CD4-positive, alpha-beta T cell treated with Interleukin-12 subunit alpha and Interleukin-12 subunit beta, for 1 hour (primary cell): Measurements from ENCODE around the gene TAF12.
A peak's percentile ranks its signal among the peaks of the same experiment; 100 is the strongest.
"Not testable (repeated sequence)": the region's sequence is repeated elsewhere in the genome, so short reads cannot be mapped to it uniquely, and the experiment has no call there.

Experiments
- DNase-seq: peaks from one replicate; pipeline ENCODE4 v3.0.0-alpha.2; 2020

Gene TAF12

DNA sequence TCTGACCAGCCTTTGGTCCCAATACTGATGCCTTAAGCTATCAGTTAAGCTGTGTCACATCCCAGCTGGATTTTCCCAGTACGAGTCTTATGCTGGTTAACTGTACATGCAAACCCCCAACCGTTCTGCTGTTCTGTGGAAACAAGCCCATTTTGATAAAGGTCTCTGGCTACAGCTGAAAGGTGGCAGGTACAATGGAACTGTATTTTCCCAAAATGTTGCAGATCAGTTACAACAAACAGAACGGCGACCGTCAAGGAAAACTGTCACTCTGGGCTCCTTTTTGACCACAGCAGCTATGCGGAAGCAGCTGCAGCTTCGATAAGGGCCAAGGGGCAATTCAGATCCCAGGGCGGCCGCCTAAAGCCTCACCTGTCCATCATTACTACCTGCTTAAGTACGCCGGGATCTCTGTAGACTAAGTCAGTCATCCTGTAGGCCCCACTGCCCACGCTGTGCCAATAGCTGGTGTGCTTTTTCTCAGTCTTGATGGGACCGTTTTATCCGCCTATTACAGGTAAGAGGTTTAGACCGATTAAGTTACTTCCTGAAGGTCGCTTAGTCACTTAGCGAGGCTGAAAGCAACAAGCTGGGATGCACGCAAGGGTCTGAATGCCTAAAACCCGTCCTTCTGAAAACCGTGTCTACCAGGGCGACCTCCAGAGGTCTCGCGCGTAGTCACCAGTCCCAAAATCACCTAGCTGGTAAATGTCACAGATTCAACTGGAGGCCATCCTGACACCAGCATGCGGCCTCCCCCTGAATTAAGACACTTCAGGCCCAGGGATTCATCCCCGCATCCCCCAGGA is 61.9 kb downstream of the TAF12 start:
- peak; percentile 67 for DNase-seq

DNA sequence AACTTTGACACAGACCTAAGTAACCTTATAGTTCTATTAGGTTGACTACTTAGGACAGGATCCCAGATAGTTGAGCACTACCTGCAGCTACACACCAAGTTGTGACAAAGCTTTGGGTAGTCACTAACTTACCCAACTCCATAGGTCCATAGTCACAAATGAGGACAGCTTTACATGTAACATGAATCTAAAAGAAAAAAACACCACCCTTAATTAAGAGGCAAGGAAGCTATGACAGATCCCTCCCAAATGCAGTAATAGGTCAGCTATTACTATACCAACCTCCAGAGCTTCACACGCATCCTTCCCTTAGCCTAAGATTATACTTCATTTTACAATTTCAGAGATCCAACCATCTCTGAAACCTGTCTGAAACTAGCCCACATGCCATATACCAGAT is 63.5 kb downstream of the TAF12 start:
- no peak for DNase-seq

DNA sequence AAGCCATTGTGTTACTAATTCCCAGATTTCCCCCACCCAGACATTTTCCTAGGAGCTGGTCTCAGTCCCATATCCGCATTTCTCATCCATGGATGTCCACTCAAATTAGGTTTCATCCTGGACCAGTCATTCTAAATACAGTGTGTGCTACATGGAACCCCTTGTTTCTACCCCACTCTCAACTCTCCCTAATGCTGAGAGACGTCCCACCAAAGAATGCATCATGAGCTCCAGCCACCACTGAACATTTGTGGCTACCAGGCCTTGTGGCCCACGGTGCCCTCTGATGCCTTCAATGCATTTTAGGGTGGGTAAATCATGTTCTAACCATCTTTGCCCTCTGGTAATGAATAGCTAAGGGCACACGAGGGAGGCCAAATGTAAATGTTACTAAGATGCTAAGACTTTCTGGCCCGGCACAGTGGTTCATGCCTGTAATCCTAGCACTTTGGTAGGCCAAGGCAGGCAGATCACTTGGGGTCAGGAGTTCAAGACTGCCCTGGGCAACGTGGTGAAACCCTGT is 64.1 kb downstream of the TAF12 start:
- no peak for DNase-seq

DNA sequence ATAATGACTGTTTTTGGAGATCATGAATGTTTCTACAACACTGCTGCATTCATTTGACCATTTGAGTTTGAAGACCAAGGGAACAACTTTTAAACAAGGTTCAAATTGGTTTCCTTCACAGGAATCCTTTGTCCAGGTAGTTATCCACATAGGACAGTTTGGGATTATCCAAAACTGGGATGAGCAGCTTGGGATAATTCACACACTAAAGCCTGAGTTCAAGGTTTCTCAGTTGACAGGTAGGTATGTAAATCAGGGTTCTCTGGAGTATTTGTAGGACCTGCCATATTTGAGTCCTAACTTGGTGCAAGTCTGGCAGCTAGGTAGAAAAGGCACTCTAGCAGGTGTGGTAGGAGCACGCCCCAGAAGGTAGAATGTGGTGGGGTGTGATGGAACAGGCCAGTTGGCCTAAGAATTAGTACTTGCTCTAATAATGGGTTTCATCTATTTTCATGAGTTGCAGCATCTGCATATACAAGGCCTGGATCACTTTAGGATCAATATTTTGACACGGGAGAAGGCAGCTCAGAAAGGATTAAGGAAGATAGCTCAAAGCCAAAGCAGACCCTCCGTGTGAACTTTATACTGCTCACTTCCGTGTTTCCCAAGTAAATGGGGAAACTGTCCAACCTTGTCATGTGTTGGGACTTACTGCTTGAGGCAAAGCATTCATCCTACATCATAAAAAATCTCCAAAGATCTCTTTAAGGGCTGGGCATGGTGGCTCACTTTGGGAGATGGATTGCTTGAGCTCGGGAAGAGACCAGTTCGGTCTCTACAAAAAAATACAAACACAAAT is 64.9 kb downstream of the TAF12 start:
- no peak for DNase-seq

DNA sequence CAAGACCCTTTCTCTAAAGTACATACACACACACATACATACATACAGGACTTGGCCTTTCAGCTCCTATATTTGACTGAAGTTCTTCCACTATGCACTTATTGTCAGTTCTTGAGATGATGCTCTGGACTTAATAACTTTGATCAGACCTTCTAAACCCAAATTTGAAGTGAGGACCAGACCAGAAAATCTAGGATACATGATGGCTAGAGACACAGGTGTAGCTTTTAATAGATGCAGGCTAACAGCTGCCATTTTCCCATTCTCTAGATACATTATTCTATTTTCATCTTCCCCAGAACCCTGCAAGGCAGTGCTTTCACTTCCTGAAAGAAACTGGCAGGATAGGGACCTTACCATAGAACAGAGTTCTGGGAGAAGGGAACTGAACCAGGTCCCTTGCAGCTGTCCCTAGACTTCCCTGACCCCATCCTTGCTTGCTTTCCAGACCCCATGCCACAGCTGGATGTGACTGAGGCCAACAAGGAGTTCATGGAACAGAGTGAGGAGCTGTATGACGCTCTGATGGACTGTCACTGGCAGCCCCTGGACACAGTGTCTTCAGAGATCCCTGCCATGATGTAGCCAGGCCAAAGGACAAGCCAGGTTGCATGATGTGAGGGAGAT is 65.7 kb downstream of the TAF12 start:
- no peak for DNase-seq

DNA sequence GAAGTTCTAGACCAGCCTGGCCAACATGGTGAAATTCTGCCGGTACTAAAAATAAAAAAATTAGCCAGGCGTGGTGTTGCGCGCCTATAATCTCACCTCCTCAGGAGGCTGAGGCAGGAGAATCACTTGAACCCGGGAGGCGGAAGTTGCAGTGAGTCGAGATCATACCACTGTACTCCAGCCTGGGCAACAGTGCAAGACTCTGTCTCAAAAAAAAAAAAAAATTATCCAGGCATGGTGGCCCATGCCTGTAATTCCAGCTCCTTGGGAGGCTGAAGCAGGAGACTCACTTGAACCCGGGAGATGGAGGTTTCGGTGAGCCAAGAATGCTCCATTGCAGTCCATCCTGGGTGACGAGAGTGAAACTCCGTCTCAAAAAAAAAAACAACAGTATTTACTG is 69.3 kb downstream of the TAF12 start:
- DNase-seq: no peak

DNA sequence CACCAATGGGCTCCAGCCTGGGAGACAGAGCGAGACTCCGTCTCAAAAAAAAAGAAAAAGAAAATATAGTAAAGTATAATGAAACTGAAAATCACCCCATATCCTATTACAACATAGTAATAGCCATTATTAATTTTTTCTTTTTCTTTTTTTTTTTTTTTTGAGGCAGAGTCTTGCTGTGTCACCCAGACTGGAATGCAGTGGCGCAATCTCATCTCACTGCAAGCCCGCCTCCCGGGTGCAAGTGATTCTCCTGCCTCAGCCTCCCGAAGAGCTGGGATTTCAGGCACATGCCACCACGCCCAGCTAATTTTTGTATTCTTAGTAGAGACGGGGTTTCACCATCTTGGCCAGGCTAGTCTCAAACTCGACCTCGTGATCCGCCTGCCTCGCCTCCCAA is 70.0 kb downstream of the TAF12 start:
- DNase-seq: not testable (repeated sequence)

DNA sequence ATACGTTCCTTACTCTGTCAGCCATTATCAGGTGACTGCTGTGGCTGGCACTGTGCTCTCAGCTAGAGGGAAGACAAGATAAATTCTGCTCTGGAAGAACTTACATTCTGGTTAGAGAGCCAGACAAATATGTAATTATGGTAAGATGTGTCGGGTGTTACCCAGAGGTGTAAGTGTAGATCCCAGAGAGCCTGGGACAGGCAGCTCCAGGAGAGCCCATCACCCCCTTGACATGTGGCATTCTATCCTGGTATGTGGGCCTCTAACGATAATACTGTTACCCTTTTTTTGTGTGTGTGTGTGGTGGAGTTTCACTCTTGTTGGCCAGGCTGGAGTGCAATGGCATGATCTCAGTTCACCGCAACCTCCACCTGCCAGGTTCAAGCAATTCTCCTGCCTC is 71.0 kb downstream of the TAF12 start:
- no peak for DNase-seq

DNA sequence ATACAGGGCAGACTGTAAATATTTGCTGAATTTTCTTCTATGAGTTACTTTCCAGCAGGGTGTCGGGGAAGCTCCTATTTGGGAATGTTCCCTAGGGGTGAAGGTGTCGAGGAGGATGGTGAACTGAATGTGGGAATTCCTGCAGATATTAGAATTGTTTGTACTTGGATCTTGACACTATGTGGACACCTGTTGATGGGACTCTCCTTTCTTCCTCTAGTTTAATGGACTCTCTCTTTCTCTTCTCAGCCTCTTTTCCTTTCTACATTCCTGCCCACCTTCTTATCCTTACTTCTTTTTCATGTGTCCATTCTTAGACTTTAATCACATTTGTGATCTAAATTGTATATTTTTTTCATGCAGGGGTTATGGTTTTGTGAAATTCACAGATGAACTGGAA is 75.9 kb downstream of the TAF12 start:
- no peak for DNase-seq

DNA sequence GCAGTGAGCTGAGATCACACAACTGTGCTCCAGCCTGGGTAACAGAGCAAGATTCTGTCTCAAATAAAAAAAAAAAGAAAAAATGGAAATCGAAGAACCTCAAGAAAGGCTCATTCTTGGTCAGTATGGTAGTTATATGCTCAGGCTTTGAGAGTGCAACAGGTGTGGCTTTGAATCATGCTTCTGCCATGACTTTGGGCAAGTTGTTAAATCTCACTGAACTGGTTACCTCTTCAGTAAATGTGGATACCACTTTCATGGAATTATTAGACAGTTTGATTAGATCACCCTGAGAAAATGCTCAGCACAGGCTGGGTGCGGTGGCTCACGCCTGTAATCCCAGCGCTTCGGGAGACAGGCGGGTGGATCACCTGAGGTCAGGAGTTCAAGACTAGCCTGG is 77.1 kb downstream of the TAF12 start:
- DNase-seq: no peak

DNA sequence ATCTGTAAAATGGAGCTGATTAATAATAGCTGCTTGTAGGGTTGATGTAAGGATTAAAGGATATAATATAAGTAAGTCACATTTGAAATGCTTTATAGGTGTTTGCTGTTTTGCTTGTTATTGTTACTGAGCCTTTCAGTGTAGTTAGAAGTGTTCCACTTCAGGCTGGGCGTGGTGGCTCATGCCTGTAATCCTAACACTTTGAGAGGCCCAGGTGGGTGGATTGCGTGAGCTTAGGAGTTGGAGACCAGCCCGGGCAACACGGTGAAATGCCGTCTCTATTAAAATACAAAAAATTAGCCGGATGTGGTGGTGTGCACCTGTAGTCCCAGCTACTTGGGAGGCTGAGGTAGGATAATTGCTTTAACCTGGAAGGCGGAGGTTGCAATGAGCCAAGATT is 77.8 kb downstream of the TAF12 start:
- no peak for DNase-seq

DNA sequence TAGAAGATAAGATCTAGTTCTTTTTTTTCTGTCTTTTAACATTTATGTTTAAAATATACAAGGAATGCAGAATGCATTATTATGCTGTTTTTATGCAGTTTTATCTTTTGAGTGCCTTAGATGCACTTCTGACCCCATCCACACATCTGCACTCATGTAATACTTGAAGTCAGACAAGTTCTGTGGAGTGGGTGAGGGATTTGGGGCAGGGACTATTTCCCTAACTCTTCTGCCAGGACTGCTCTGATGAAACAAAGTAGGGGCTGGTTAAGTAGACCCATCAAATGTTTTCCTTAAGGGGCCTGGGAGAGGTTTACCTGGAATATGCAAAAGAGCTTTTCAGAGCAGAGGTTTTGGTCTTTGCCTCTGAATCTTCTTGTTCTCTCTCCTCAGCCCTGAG is 78.6 kb downstream of the TAF12 start:
- no peak for DNase-seq

DNA sequence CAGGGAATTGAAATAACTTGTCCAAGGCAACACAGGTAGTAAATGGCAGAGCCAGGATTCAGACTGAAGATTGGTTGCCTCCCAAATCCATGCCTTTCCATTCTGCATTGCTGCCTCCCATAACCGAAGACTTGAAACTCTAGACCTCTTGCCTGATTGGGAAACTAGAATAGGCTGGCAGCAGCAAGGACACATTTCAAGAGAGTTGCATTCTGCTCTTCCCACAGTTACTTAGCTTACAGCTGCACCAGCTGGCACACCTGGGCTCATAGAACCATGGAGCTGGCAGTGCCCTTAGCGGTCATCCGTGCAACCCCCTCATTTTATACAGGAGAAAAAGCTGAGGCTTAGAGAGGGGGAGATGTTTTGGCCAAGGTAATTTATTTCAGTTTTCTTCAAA is 82.0 kb downstream of the TAF12 start:
- no peak for DNase-seq
